NCI-H128 (cell line): ENCODE results near the gene MED23.
"Not testable (repeated sequence)": the region's sequence is repeated elsewhere in the genome, so short reads cannot be mapped to it uniquely, and the experiment has no call there.

Experiments
- DNase-seq: peaks from one replicate; lab custom pipeline; 2025; ENCODE audit not compliant: unreplicated experiment; lab: John Stamatoyannopoulos, UW

Gene MED23

DNA sequence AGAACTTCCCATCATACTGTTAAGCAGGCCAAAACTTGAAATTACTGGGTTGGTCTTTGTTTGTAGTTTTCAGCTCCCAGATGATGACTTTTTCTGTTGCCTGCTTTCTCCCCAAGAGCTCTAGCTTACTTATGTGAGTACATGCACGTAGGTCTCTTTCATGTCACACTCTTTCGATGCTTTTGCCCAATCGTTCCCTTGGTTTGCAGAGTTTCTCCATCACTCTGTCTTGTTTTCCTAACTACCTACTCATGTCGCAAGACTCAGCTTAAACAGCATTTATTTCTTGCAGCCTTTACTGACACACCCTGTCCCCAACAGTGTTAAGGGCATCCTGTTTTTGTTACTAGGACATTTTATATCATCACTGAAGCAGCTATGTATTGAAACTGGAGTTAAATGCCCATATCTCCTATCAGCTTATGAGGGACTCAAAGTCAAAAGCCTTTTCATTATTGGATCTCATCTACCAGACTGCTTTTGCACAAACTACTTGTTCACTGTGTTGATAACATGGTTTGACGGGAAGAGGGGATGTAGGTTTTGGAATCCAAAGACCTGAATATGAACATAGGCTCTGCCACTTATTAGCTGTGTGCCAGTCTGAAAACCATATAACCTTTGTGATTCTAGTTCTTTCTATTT, 52.1 kb downstream of the MED23 start:
- no peak for DNase-seq

DNA sequence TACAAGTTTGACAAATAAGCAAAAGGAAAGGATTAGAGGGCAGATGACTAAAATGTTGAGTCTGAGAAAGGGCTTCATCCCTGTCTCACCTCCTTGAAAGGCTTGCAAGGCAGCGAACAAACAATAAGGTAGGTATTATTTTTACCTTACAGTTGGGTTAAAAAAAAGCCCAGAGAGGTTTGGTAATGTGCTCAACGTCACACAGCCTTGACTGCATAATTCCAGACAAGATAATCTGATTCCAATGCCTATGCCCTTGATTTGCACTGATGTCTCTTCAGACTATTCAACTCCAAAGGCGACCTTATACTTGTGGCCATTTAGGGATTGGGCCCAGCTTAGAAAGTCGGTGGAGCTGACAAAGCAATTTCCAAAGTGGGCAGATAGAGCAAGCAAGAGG, 53.4 kb downstream of the MED23 start:
- no peak for DNase-seq

DNA sequence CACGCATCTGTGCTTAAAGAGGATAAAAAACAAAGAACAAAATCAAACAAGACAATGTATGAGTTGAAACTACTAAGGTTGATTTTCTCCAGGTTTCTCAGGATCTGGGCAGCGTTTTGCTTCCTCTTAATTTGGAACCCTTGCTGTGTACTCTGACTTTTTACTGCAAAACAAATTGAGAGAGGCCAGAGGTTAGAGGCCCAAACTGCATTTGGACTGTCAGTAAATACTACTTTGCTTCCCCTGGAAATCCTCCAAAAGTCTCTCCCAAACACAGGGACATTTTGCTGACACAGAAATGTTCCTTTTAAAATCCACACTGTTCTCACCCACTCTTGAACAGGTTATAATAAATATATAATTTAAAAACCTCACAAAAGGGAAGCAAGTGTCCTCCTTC, 53.9 kb downstream of the MED23 start:
- no peak for DNase-seq

DNA sequence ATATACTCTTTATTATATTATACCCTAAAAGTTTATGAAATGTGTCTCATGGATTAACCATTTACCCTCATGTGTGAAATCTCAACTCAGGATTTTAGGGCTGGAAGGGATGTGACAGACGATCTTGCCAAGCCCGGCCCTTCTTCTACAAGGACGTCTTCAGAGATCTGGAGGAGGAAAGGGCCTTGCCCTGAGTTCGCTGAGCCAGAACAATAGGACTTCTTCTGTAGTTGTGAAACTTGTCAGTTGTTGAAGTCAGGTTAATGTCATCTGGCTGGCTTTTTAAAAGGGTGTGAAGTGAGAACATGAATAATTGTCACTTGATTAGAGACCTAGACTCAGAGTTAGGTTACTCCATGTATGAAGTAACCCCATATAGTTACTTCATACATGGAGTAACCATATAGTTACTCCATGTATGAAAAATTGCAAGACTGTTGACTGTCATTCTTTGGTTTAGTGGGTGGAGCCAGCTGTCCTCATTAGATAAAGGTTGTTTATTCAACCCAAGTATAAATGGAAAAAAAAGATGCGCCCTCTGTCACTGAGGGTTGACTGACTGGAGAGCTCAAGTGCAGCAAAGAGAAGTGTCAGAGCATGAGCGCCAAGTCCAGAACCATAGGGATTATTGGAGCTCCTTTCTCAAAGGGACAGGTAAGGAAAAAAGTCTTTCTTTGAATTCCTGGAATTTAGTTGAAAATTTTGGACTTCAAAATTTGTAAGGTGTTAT, 55.2 kb downstream of the MED23 start, which contains the start of gene ARG1:
ARG1 (plus strand) TSS at position 541 of the 730 bp plus-strand sequence; CDS start at position 598, 57 bp downstream.
- DNase-seq: no peak

DNA sequence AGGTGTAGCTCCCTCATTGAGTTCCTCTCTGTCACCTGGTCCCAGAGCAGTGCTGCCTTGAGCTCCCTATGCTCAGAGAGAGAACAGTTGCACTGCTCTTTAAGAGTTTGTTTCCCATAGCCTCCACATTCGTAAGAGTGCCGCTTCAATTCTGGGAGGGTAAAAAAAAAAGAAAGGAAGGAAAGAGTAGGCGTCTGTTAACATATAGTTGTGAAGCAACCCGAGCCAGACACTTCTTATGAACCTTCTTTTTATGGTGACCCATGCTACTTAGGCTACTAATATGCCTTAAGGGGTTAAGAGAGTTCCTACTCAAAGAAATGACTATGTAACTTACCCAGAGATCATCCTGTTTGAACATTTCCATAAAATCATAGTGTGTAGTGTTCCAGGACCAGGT, 59.3 kb downstream of the MED23 start:
- DNase-seq: no peak

DNA sequence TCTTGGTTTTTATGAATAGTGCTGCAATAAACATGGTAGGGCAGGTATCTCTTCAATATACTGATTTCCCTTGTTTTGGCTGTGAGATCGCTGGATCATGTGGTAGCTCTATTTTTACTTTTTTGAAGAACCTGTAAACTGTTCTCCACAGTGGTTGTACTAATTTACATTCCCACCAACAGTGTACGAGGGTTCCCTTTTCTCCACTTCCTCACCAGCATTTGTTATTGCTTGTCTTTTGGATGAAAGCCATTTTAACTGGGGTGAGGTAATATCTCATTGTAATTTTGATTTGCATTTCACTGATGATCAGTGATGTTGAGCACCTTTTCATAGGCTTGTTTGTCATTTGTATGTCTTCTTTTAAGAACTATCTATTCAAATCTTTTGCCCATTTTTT, 63.0 kb downstream of the MED23 start:
- DNase-seq: no peak

DNA sequence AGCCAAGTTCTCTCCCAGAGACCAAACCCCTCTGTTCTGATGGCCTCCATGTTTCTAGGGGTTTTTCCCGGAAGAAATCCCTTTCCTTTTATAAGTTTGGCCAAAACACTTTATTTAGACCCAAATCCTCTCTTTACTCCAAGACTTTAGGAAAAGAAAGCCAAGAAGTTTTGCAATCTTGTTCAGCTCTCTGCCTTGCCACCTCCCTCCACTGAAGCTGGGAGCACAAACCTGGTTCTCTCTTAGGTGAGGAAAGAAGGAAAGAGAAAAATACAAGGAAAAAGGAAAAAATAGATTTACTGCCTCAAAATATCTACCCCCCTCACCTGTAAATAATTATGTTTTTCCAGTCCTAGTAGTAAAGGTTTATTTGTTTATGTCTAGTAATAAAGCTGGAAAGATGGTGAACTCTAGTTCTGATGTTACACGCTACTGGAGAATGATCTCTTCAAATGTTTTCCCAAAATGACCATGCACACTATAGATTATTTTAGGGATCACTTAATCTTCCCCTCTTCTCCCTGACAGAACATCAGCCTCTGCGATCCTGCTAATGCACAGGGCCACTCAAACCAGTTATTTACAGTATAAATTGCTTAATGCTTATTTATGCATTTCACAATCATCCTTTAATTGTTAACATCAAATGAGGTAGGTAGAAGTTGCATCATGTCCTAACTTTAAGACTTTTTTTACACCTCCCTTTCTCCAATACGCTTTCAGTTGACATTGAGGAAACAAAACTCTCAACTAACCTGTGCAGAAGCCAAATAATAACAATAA, 65.9 kb downstream of the MED23 start:
- no peak for DNase-seq

DNA sequence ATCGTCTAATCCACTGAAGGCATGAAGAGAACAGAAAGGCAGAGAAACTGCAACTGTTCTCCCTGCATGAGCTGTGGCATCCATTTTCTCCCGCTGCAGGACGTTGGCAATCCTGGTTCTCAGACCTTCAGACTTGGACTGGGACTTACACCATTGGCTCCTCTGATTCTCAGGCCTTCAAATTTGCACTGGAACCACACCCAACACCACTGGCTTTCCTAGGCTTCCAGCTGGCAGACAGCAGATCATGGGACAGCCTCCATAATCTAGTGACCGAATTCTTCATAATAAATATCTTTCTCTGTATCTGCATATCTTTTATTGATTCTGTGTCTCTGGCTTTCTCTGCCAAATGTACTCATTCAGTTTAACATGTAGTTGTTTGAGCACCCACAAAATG, 69.1 kb downstream of the MED23 start:
- no peak for DNase-seq

DNA sequence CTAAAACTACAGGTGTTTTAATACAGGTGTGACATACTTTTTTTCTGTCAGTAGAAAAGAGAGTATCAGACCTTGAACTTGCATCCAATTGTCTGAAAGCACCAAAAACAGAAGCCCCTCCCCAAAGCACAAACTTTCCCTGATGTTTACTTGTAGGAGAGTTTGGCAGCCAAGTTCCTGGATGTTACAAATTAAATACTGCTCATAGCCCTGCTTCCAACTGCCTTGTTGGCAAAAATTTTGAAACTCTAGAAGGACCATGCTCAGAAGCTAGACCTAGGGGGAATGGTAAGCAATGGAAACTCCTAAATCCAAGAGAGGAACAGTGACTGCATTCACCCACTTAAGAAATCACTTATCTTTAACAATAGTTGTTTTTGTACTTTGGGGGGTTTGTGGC, 72.0 kb downstream of the MED23 start:
- DNase-seq: no peak

DNA sequence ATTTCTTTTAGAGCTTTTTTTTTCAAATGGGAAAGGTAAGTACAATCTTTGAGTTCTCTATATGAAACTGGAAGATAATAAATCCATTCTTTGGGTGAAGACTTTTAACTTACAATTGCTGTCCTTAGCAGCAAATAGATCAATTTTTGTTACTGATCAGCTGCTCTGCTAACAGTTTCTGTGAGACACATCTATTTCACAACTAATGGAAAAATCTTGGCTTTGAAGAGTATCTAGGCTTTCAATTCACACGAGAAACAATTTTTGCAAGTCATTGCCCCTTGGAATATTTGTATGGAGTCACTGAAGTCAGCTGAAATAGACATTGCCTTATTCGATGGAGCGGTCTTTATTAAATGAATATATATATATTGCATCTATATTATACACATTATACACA, 75.5 kb downstream of the MED23 start:
- no peak for DNase-seq

DNA sequence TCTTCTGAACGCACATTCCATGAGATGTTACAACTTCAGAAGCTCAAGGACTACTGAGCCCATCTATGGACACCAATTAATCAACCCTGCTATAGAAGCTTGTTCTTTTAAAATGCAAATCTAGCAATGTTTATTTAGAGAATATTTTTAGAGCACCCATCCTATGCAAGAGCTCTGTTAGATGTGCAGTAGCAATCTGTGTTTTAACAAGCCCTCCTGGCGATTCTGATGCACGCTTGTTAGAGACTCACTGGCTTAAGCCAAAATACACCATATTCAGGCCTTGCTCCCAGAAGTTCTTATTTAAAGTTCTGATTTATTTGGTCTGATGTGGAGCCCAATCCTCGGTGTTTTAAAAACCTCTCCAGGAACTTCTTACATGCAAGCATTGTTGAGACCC, 76.1 kb downstream of the MED23 start:
- no peak for DNase-seq

DNA sequence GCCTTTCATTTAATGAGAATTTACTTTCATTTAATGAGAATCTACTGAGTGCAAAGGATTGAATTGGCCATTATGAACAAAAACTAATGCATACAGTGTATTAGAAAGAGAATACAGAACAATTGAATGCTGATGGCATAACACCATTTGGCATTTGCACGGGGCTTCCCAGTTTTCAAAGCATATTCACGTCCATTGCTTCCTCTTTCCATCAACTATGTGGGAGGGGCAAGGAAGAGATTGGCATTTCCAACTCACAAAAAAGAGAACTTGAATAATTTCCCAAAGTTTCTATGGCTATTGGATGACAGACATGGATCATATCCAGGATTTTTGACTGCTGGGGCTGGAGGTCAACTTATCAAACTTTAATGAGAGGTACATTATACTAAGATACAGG, 78.2 kb downstream of the MED23 start:
- no peak for DNase-seq

DNA sequence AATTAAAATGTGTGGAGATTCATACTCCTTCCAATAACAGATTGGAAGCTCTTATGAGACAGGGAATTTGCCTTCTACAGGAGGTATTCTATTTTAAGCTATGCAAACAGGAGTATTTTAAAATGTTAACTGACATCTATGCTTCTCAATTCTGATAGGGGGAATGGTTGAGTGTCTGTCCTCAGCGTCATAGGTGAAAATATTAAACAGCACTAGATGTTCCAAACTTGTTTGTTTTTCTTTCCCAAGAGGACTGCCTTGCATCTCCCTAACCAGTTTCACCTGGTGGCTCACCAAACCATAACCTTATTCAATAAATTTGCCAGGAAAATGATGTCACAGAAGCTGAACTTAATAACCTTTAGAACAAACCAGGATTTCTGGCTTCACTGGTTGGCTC, 79.6 kb downstream of the MED23 start:
- no peak for DNase-seq

DNA sequence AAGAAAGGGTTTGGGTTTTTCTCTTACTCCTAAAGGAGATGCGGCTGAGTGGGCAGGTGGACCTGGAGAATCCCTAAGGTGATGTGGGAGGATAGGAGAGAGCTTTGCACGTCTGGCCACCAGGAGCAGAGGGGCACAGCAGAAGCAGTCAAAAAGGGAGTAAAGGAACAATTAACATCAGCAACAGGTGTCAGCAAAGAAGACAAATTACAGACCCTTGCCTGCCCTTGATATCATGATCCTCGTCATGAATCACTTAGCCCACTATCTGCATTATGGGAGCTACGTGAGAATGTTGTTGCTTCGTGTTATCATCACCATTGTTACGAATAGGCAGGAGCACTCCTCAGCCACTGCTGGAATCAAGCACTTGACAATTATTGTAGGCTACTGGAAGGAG, 80.6 kb downstream of the MED23 start:
- DNase-seq: no peak

DNA sequence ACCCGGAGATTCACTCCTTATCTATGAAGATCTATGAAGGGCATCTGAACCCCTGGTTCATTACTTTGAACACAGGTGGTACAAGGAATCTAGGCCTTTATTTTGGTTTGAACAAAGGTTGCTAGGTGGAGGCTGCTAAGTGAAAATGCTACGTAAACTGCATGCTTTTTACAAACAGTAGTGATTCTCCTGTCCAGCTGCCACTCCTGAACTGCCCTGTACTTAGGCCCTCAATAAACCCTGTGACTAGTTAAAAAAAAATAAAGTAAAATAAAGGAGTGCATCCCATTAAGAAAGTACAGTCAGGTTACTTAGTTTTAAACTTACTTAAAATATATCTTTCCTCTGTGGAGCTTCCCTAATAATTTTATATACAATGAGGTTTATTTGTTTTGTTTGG, 82.7 kb downstream of the MED23 start:
- no peak for DNase-seq

DNA sequence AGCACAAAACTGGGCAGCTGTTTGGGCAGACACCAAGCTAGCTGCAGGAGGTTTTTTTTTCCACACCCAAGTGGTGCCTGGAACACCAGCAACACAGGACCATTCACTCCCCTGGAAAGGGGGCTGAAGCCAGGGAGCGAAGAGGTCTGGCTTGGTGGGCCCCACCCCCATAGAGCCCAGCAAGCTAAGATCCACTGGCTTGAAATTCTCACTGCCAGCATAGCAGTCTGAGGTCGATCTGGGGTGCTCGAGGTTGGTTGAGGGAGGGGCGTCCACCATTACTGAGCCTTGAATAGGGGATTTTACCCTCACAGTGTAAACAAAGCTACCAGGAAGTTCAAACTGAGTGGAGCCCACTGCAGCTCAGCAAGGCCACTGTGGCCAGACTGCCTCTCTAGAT, 89.4 kb downstream of the MED23 start:
- not testable (repeated sequence) for DNase-seq

DNA sequence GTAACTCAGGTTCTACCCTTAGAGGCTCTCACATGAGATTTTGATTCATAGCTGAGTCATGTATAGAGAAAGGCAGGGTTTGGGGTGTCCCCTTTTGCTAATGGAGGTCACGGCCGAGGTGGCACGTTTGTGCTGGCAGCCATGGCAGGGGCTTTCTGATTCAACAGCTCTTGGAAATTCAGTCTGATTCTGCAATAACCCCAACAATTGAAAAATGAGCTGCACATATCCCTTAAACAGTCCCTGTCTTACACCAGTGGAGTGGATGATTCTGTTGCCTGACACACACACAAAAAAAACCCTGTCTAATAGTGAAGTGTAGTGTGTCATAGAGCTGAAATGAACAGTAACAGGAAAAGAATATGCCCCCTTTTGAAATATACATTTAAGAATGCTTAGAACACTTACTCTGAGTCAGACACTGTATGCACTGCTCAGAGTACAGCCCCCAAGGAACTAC, 95.4 kb downstream of the MED23 start:
- DNase-seq: no peak

DNA sequence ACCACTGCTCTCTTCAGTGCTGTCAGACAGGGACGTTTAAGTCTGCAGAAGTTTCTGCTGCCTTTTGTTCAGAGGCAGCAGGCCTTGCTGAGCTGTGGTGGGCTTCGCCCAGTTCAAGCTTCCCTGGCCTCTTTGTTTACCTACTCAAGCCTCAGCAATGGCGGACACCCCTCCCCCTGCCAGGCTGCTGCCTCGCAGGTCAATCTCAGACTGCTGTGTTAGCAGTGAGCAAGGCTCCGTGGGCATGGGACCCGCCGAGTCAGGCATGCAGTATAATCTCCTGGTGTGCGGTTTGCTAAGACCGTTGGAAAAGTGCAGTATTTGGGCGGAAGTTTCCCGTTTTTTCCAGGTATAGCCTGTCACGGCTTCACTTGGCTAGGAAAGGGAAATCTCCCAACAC, 96.4 kb downstream of the MED23 start:
- not testable (repeated sequence) for DNase-seq

DNA sequence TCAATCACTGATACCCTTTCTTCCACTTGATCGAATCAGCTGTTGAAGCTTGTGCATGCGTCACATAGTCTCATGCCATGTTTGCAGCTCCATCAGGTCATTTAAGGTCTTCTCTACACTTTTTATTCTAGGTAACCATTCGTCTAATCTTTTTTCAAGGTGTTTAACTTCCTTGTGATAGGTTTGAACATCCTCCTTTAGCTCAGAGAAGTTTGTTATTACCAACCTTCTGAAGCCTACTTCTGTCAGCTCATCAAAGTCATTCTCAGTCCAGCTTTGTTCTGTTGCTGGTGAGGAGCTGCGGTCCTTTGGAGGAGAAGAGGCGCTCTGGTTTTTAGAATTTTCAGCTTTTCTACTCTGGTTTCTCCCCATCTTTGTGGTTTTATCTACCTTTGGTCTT, 97.1 kb downstream of the MED23 start:
- not testable (repeated sequence) for DNase-seq

DNA sequence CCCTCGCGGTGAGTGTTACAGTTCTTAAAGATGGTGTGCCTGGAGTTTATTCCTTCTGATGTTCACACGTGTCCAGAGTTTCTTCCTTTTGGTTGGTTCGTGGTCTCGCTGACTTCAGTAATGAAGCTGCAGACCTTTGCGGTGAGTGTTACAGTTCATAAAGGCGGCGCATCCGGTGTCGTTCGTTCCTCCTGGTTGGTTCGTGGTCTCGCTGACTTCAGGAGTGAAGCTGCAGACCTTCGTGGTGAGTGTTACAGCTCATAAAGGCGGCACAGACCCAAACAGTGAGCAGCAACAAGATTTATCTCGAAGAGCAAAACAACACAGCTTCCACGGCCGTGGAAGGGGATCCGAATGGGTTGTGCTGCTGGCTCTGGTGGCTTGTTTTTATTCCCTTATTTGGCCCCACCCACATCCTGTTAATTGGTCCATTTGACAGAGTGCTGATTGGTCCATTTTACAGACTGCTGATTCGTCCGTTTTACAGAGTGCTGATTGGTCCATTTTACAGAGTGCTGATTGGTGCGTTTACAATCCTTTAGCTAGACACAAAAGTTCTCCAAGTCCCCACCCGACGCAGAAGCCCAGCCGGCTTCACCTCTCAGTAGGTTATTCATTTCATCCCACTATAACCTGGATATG, 103.2 kb downstream of the MED23 start:
- no peak for DNase-seq

DNA sequence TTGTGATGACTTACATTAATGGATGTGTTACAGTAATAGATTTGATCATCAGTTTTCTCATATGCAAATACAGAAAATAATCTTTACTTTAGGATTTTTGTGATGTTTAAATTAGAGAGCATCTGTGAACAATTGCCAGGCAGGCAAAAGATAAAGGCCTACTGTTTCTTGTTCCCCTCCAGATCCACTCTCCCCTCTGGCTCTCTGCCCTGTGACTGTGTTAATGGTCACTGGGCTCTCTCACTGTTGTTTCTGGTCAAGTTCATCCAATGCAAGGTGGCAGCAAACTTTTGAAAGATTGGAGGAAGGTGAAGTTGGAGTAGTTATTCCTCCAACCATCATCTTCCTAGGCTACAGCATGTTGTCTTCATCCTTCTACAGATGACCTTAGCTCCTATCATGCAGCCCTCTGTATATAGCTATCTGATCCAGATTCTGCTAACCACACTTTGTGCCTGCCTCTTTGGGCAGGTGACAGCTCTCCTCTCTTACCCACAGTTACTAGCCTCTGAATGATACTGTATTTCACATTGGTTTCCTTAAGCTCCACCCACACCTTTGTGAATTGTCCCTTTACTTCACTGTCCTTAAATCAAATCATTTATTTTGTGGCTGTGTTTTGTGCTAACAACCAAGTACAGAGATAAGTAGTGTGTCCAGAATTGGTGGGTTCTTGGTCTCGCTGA, 103.9 kb downstream of the MED23 start:
- DNase-seq: no peak
